Thoracic aorta (tissue), 2 donors: ENCODE data around the gene YBX2. TPM values are rescaled to one million over a fixed set of nuclear protein-coding genes. Genes with fewer than 3 reads are reported as not detected.

Source experiments
- ATAC-seq: fragments of 150-250 bp; one replicate; pipeline ENCODE4 v1.8.0; 2017; ENCODE audit warnings: low read depth; ENCODE audit not compliant: insufficient number of reproducible peaks, low FRiP score
- DNase-seq: peaks from one replicate; pipeline ENCODE4 v3.0.0-alpha.2; 2020; ENCODE audit warnings: low spot score
- H3K27ac ChIP-seq, 2 donors: fragments of 200-600 bp; sonication (generic); 1 replicate in 1 of 2; 2 replicates in 1 of 2; pipeline ENCODE4 v1.5.1; 2016; ENCODE audit warnings: mild to moderate bottlenecking in 2 of 2, moderate library complexity in 2 of 2
- H3K27me3 ChIP-seq: fragments of 200-600 bp; sonication (generic); replicated peaks from 2 replicates; pipeline ENCODE4 v1.6.0; 2016; ENCODE audit warnings: mild to moderate bottlenecking; ENCODE audit not compliant: insufficient read depth
- H3K36me3 ChIP-seq: fragments of 200-600 bp; sonication (generic); one replicate; pipeline ENCODE4 v1.5.1; 2016
- H3K4me1 ChIP-seq, 2 donors: fragments of 200-600 bp; sonication (generic); 1 replicate in 1 of 2; 2 replicates in 1 of 2; pipeline versions ENCODE4 v1.5.1 to v1.6.0; 2016; ENCODE audit warnings: low read depth in 2 of 2, mild to moderate bottlenecking in 1 of 2; ENCODE audit not compliant: control insufficient read depth in 1 of 2
- H3K4me3 ChIP-seq: fragments of 200-600 bp; sonication (generic); 2 replicates; pipeline ENCODE4 v1.5.1; 2016; ENCODE audit warnings: mild to moderate bottlenecking
- H3K9me3 ChIP-seq: fragments of 200-600 bp; sonication (generic); 2 replicates; pipeline ENCODE4 v1.5.1; 2016
- total RNA-seq, 2 donors: library from RNA; depleted of rRNA; stranded (reverse); fragments of >200 nt; gene quantifications; one replicate each; pipeline versions ENCODE4 v1.1.0 to v1.2.3, GENCODE V29; 2016
- TF ChIP-seq, protein P1 (sequence below): fragments of 200-600 bp; sonication (generic); IDR thresholded peaks from one replicate; pipeline ENCODE4 v1.5.1; 2019; ENCODE audit warnings: antibody characterized with exemption

Gene YBX2
- total RNA-seq, 2 donors from 2014 or later, result not detected

DNA sequence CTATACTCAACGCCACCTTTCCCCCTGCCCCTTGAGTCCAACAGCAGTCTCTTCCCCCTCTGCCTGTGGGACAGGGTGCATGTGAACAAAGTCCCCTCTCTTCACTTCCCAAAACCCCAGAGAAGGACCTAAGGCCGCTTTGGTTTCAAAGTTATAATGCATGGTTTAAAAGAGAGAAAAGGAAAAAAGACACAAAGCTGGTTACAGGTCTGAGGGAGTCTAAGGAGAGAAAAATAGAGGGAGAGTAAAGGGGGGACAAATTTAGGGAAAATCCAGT is 51.0 kb downstream of the YBX2 start:
- TF ChIP-seq, protein P1, sequence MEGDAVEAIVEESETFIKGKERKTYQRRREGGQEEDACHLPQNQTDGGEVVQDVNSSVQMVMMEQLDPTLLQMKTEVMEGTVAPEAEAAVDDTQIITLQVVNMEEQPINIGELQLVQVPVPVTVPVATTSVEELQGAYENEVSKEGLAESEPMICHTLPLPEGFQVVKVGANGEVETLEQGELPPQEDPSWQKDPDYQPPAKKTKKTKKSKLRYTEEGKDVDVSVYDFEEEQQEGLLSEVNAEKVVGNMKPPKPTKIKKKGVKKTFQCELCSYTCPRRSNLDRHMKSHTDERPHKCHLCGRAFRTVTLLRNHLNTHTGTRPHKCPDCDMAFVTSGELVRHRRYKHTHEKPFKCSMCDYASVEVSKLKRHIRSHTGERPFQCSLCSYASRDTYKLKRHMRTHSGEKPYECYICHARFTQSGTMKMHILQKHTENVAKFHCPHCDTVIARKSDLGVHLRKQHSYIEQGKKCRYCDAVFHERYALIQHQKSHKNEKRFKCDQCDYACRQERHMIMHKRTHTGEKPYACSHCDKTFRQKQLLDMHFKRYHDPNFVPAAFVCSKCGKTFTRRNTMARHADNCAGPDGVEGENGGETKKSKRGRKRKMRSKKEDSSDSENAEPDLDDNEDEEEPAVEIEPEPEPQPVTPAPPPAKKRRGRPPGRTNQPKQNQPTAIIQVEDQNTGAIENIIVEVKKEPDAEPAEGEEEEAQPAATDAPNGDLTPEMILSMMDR, result no peak
- ATAC-seq (no peak), DNase-seq (no peak)
- Histone ChIP-seq H3K27me3 (no peaks in the 10 kb centered on the region), H3K36me3 (peaks cover 28% of the 10 kb centered on the region), H3K9me3 (no peaks in the 10 kb centered on the region), H3K27ac (peak overlapping the region; percentile 95 to 97), H3K4me3 (peak overlapping the region; percentile 92), H3K4me1 (peaks cover 18 to 26% of the 10 kb centered on the region in 2 donors)

DNA sequence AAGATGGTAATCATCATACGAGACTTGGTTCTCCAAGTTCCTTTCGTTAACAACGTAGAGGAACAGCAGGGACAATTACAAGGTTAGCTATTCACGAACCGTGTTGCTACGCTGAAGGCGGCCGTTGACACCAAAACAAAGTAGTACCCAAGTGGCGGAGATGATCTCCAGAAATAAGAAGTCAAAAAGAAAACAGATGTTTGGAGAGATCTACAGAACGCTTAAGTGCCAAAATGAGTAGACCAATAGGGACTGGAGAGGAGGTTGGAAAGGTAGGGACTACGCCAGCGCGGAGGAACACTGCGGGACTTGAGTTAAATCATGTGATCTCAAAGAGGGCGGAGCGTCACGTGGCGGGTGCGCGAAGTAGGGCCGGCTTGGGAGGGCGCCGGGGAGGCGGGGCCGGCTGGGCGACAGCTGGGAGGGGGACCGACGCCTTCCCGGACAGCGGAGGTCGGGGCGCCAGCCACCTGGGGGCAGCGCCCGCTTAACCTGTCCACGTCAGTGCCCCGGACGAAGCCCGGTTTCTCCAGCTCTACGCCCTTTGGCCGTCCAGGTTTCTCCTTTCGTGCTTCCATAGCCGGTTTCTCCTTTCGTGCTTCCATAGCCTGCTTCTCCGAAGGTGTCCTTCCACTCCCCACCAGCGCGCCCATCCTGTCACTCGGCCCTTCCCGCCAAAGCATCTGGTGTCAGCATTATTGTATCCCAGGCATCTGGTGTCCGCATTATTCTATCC is 51.6 kb downstream of the YBX2 start:
- DNase-seq, result peak; percentile 88
- H3K36me3 ChIP-seq, result peaks cover 28% of the 10 kb centered on the region
- TF ChIP-seq, protein P1, result no peak

DNA sequence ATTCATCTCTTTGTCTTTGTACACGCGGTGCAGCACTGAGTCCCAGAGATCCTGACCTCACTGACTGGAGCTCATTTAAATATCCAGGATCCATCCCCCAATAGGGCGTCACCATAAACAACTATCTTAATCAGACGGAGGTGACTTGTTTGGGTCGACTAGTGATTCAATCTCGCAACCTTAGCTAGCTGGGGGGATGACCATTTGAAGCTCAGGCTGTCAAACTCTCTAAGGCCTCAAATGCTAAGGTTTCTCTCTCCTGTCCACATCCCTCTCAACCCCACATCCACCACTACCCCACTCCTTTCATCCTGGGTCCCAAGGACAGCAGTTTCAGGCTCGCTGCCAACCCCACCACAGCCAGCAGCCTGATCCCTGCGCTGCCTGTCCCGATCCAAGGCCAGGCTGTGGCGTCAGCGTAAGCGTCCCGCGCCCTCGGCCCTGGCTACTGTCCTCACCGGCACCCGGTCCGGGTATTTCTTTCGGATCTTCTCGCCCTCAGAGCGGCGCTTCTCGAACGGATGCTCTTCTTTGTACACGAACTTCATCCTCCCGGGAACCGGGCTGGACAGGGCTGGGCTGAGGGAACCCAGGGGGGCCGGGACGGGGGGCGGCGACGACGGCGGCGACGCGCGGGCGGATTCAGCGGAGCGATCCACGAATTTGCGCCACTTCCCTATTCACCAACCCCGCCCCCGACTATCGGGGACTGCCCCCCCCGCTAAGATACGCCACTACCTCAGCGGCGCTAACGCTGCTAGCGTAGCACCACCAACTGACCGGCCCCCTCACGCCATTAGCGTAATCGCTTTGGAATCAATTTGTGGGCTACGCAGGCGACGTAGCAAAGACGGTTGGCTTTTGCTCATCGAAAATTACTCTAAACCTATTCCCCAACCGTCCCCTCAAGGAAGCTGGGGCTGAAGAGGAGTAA is 52.4 kb downstream of the YBX2 start, which contains the start of gene GABARAP:
Gene GABARAP (minus strand): TSS at position 667 of the 934 bp plus-strand sequence. CDS start 119 bp downstream, at position 548.
- Histone ChIP-seq H3K27me3 (no peaks in the 10 kb centered on the region), H3K4me1 (peaks cover 23 to 32% of the 10 kb centered on the region in 2 donors), H3K9me3 (no peaks in the 10 kb centered on the region), H3K27ac (peak within 1 kb of the TSS; percentile 95 to 97), H3K36me3 (peaks cover 28% of the 10 kb centered on the region), H3K4me3 (peak within 1 kb of the TSS; percentile 92)
- DNase-seq, result peak; percentile 83
- TF ChIP-seq, protein P1, result no peak
- ATAC-seq, result peak; percentile 14

More for the DNA sequence above, 51.6 kb downstream of the YBX2 start:
- Histone ChIP-seq H3K4me1 (peaks cover 18 to 26% of the 10 kb centered on the region in 2 donors), H3K27ac (peak overlapping the region; percentile 95 to 97), H3K27me3 (no peaks in the 10 kb centered on the region), H3K9me3 (no peaks in the 10 kb centered on the region), H3K4me3 (peak overlapping the region; percentile 92)
- ATAC-seq, result peak; percentile 34

DNA sequence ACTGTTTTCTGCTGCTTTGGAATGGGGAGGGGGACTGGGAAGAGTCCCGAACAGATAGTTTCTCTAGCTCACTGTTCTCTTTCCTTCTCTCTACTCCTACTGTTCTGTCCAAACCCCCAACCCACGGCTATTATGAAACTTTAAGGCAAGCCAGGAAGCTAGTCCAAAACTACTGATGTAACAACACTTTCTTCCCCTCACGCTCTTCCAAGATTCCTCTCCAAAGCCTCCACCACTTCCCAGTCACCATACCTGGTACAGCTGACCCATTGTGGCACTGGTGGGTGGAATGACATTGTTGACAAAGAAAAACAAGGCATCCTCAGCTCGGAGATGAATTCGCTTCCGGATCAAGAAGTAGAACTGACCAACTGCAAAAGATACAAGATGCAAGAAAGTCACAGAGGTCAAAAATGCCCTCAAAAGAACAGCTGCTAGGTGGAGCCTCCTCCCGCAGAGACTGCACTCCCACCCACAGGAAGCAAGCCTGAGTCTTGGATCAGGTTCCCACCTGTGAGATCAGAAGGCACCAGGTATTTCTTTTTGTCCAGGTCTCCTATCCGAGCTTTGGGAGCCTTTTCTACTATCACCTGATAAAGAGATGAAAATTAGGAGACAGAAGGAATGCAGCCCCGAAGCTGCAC is 53.2 kb downstream of the YBX2 start:
- H3K27ac ChIP-seq, result peak overlapping the region; percentile 95 to 97
- ATAC-seq, result no peak
- peak overlapping the region; percentile 92 for H3K4me3 ChIP-seq
- H3K9me3 ChIP-seq, result no peaks in the 10 kb centered on the region
- H3K4me1 ChIP-seq, result peaks cover 23 to 33% of the 10 kb centered on the region in 2 donors
- TF ChIP-seq, protein P1, result no peak
- H3K36me3 ChIP-seq, result peaks cover 22% of the 10 kb centered on the region
- H3K27me3 ChIP-seq, result no peaks in the 10 kb centered on the region
- DNase-seq, result no peak

DNA sequence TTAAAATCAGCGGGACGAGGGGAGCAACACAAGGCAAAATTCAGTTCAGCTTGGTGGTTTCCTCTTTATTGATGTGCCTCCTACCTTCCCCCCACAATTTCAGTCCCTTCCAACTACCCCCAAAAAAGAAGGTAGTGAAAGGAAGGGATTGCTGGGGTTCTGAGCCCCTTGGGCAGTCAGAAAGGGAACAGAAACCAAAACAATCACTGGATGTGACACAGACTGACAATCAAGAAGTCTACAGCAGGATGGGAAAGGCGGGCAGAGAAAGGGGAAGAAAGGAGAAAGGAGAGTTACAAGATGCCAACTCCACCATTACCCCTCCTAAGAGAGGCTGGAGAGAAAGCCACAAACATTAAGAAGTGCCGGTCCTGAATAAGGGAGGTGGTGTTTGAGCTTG is 54.1 kb downstream of the YBX2 start:
- DNase-seq (no peak), ATAC-seq (no peak)
- Histone ChIP-seq H3K4me3 (peak overlapping the region; percentile 92), H3K9me3 (no peaks in the 10 kb centered on the region), H3K27me3 (no peaks in the 10 kb centered on the region), H3K4me1 (peaks cover 23 to 33% of the 10 kb centered on the region in 2 donors), H3K27ac (peak overlapping the region; percentile 13 to 33), H3K36me3 (peaks cover 21% of the 10 kb centered on the region)
- TF ChIP-seq, protein P1, result no peak
